ENCODE measurements around the gene RHCE. TPM values are rescaled to one million over a fixed set of nuclear protein-coding genes. Genes with fewer than 3 reads are reported as not detected.

RHCE gene
- total and polyA plus RNA-seq, 2 of the 8 experiments (the other 6 are each of a cell fraction or from before 2014, with no cell fraction given), result 0.23 to 0.50 TPM

- no peak overlapping the region for H2BK120ac ChIP-seq (replicated peaks; ENCODE audit: low read depth, low read length)
- H2BK15ac ChIP-seq (ENCODE audit: low read length), result no peak overlapping the region
- H3K27ac ChIP-seq (ENCODE audit: low read depth, low read length), result no peak overlapping the region
- no peak overlapping the region for H3K18ac ChIP-seq (ENCODE audit: extremely low read depth, low read length)
- H2AFZ ChIP-seq (ENCODE audit: low read length), result no peak overlapping the region
- no peak overlapping the region for H3K56ac ChIP-seq (replicated peaks; ENCODE audit: insufficient read length, low read depth, low read length)
- no peaks in the 10 kb centered on the region for H3K27me3 ChIP-seq (replicated peaks in 1 of 4; ENCODE audit: control insufficient read depth in 3 of 4, extremely low read depth in 1 of 4, insufficient read depth in 3 of 4, low read length in 3 of 4)
- FAIRE-seq (no peak), DNase-seq (ENCODE audit: low read depth in 1 of 2, low spot score in 2 of 2) (no peak)
- H3K23ac ChIP-seq (ENCODE audit: insufficient read length), result no peak overlapping the region
- H2BK12ac ChIP-seq (ENCODE audit: low read depth, low read length), result no peak overlapping the region
- H2AK5ac ChIP-seq (ENCODE audit: low read depth, low read length), result no peak overlapping the region
- H3K4me1 ChIP-seq (replicated peaks in 1 of 4; ENCODE audit: control insufficient read depth in 3 of 4, insufficient read depth in 4 of 4, low read length in 3 of 4), result peaks cover 0 to 3% (median 0%) of the 10 kb centered on the region in 4 experiments; a peak in 1 of 7 replicates
- ChIA-PET CTCF (ENCODE audit: partially characterized antibody) (no interaction called here), POLR2A (ENCODE audit: partially characterized antibody) (no interaction called here)
- no peak overlapping the region for H4K8ac ChIP-seq (ENCODE audit: extremely low read depth, insufficient read depth, low read length)
- peaks cover 0 to 16% (median 7%) of the 10 kb centered on the region in 4 experiments; a peak in 4 of 8 replicates for H3K36me3 ChIP-seq (ENCODE audit: control insufficient read depth in 2 of 4, insufficient read depth in 4 of 4, low read length in 3 of 4)
- H4K5ac ChIP-seq (ENCODE audit: insufficient read length, low read depth, low read length), result no peak overlapping the region
- TF ChIP-seq SP2 (IDR thresholded peaks at IDR 0.05; ENCODE audit: low read length) (no peak), TEAD4 (IDR thresholded peaks at IDR 0.05; ENCODE audit: low read depth, low read length) (no peak), KDM1A (IDR thresholded peaks at IDR 0.05; ENCODE audit: borderline replicate concordance, low read length) (no peak), RFX5 (IDR thresholded peaks at IDR 0.05; ENCODE audit: borderline replicate concordance, low read depth, low read length) (no peak), GTF2F1 (IDR thresholded peaks at IDR 0.05; ENCODE audit: borderline replicate concordance, low read depth, low read length) (no peak), RBBP5 (IDR thresholded peaks at IDR 0.05; ENCODE audit: borderline replicate concordance, low read depth, low read length) (no peak), KDM5A (IDR thresholded peaks at IDR 0.05; ENCODE audit: low read length) (no peak), CEBPB (IDR thresholded peaks at IDR 0.05; ENCODE audit: low read depth, low read length) (no peak), SRF (IDR thresholded peaks at IDR 0.05; ENCODE audit: low read depth, low read length) (no peak), JUN (IDR thresholded peaks at IDR 0.05; ENCODE audit: low read depth, low read length) (no peak), HDAC2 (IDR thresholded peaks at IDR 0.05; ENCODE audit: borderline replicate concordance in 1 of 2, low read depth in 2 of 2, low read length in 2 of 2) (no peak), CHD2 (IDR thresholded peaks at IDR 0.05; ENCODE audit: low read length) (no peak), SIRT6 (IDR thresholded peaks at IDR 0.05; ENCODE audit: low read length) (no peak), NANOG (IDR thresholded peaks at IDR 0.05; ENCODE audit: insufficient read depth, low read depth, low read length, poor library complexity, severe bottlenecking) (no peak)
- TF ChIP-seq, protein P1, sequence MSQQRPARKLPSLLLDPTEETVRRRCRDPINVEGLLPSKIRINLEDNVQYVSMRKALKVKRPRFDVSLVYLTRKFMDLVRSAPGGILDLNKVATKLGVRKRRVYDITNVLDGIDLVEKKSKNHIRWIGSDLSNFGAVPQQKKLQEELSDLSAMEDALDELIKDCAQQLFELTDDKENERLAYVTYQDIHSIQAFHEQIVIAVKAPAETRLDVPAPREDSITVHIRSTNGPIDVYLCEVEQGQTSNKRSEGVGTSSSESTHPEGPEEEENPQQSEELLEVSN (IDR thresholded peaks at IDR 0.05), result no peak
- H3K9ac ChIP-seq (replicated peaks in 1 of 4; ENCODE audit: extremely low read depth in 1 of 4, low read depth in 3 of 4, low read length in 3 of 4), result no peak overlapping the region
- no peak overlapping the region for H3K4ac ChIP-seq (replicated peaks; ENCODE audit: insufficient read length, low read depth, low read length)
- H3K9me3 ChIP-seq (ENCODE audit: insufficient read depth in 2 of 2, low read depth in 1 of 2, low read length in 1 of 2), result no peaks in the 10 kb centered on the region
- peaks cover 0 to 60% of the 10 kb centered on the region in 2 experiments; a peak in 2 of 4 replicates for H3K79me2 ChIP-seq (ENCODE audit: control insufficient read depth in 1 of 2, insufficient read depth in 2 of 2, low read length in 2 of 2)
- 98% methylated on average over 4 of the region's 4 CpGs; no CpG with 5 or more reads in 1 of the 2 experiments for whole genome bisulfite sequencing, 2 experiments (ENCODE audit: extremely low coverage in 1 of 2, insufficient coverage in 1 of 2, insufficient read length in 1 of 2, insufficient replicate concordance in 2 of 2, low coverage in 1 of 2, low lambda C conversion rate in 2 of 2, missing lambda C conversion rate in 1 of 2)
- H3K4me2 ChIP-seq (ENCODE audit: insufficient read depth in 1 of 2, low read depth in 2 of 2, low read length in 2 of 2), result no peak overlapping the region
- H4K20me1 ChIP-seq (replicated peaks in 1 of 2; ENCODE audit: control insufficient read depth in 1 of 2, insufficient read depth in 2 of 2, low read length in 2 of 2), result peaks cover 3 to 5% of the 10 kb centered on the region in 2 experiments
- H2BK20ac ChIP-seq (ENCODE audit: low read length), result no peak overlapping the region
- H3K14ac ChIP-seq (ENCODE audit: insufficient read length), result no peak overlapping the region
- H3K23me2 ChIP-seq (ENCODE audit: low read depth, low read length), result no peaks in the 10 kb centered on the region
- no peak overlapping the region for H3K4me3 ChIP-seq (ENCODE audit: extremely low read depth in 1 of 4, insufficient read depth in 2 of 4, low read depth in 3 of 4, low read length in 4 of 4)
- no peak overlapping the region for H2BK5ac ChIP-seq (ENCODE audit: low read depth, low read length)
- H4K91ac ChIP-seq (replicated peaks; ENCODE audit: insufficient read length, low read length), result no peak overlapping the region
- 0 out of 2 replicates have a peak, but pooled peaks cover under 1% of the 10 kb centered on the region for H3K79me1 ChIP-seq (ENCODE audit: low read depth, low read length)
Measured at GRCh38 chr1:25343872-25344271, 76.8 kb downstream of the RHCE start.

All from H1 (cell line).